ENCODE measurements around the gene SP8.

DNA sequence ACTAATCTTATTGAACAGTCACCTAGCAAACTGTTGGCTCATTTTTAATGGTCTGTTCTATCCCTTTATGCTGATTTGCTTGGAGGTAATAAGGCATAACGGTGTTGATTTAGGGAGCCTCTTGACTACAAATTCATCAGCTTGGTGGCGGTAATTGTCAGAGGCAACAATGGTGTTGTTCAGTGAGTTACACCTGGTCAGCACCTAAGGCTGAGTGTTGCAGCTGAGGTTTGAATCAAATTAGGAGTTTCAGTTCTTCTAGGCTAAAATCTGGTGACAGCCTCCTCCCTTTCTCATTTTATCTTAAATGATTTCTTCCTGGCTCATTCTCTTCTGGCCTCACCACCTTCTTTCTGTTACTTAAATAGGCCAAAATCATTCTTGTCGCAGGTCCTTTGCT lies 42.3 kb upstream of the SP8 start:
- TF ChIP-seq POLR2A (IDR thresholded peaks at IDR 0.05; ENCODE audit: low read length) (no peak), GATA1 (IDR thresholded peaks at IDR 0.05; ENCODE audit: low read depth, low read length) (no peak)

Data from erythroblast (primary cell).